ENCODE data around the gene ROPN1L.

The ROPN1L gene

DNA sequence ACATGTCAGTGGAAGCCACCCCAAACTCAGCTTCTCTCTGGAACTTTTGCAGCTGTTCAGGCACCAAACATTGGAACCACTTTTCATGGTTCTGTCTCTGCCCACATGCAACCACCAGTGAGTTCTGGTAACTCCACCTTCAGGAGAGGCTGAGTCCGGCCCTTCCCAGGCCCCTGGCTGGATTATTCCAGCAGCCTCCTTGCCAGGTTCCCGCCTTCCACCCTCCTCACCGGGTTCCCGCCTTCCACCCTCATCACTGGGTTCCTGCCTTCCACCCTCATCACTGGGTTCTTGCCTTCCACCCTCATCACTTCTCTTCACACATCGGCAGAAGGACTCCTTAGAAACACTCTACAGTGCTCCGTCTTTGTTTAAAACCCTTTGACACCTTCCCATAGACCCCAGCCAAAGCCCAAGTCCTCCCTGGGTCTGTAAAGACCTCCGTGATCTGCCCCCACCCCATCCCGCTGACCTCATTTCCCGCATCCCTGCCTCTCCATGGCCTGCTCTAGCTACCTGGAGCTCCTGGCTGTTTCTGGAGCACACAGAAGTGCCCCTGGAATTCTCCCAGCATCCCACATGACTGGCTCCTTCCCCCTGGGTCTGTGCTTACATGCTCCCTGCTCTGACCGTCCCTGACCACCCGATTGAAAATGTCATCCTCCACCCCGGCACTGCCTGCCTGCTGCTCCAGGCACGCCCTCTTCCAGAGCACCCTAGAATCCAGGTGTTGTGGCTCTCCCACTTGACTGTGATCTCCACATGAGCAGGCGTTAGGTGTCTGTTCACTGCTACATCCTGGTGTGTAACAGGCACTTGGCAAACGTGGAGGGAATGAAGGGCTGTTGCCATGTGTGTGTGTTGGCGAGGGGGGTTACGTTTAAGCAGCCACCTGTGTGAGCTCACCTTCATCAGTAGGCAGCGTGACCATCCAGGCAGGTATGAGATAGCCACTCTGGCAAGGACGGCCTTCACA lies 17.7 kb downstream of the ROPN1L start:
- no peak for DNase-seq

DNA sequence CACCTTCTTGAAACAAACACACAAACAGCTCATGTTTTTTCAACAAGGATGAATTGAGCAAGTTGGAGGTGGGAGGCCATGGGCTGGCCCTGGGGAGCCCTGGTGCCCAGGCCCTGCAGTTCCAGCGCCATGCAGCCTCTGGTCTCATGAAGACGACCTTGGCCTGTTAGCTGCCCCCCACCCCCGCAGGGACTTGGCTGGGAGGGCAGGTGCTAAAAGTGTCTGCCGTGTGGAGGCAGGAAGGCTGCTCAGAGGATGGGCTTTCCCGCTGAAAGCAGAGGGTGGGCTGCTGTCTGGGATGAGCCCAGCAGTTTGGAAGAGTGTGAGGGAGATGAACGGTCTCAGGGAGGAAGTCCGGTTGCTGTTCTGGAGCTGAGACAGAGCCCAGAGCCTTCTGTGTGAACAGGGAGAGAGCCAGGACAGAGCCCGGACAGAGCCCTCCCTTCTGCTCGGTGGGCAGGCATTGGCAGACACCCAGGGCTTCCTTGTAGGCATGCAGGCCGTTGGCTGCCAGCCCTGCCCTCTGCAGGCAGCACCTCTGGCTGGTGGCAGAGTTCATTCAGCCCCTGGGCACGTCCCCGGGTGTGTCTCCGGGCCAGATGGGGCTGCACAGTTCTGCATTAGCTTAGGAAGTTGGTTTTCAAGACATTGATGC lies 18.7 kb downstream of the ROPN1L start:
- DNase-seq, result no peak

DNA sequence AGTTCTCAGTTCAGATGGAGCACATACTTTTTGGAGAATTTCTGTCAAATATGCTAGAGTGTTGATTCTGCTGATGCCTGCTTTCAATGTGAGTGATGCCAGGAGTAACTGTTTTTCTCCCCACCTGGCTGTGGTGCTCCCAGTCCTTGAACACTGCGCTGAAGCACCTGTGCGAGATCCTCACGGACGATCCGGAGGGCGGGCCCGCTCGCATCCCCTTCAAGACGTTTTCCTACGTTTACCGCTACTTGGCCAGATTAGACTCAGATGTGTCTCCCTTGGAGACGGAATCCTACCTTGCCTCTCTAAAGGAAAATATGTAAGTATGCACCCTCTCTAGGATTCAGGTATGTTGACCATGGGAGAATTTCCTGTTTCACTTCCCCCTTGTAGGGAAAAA lies 19.4 kb downstream of the ROPN1L start:
- no peak for DNase-seq

DNA sequence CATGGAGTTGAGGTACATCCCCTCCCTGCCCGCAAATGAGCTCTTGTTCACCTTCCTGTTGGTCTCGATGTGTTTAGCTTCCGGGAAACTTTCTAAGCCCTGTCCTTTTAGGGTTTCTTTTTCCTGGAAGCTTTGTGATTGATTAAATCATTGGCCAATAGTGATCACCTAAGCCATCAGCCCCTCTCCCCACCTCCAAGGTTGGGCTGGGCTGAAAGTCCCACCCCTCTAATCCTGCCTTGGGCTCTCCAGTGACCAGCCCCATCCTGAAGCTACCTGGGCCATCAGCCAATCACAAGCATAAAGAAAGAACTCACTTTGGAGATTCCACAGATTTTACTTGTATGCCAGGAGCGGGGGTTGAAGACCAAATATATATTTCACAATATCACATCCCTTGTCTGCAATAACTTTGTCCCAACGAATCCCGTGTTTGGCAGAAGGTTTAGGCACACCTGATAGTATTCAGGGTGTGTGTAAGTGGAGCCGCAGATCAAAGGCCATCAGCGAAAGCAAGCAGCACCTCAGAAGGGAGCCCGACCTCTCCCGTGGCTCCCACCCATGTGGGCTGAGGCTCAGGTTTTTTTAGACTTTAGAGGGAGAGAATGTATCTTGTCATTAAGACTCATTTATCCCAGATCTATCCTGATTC lies 20.4 kb downstream of the ROPN1L start:
- no peak for DNase-seq

DNA sequence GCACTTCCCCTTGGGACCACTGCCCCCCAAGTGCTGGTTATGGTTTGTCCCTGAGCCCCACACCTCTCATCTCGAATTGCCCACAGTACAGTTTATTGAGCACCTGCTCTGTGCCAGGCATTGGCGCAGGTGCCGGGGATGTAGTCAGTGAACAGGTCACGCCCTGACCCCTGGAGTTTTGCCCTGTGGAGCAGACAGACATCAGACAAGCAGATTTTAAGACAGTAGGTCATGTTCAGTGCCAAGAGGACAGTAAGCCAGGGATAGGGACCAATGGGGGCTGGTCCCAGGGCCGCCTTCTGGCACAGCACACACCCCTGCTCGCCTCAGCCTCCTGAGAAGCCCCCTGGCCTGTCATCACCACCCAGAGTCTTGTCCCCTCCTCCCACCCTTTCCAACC lies 21.9 kb downstream of the ROPN1L start:
- DNase-seq, result no peak

DNA sequence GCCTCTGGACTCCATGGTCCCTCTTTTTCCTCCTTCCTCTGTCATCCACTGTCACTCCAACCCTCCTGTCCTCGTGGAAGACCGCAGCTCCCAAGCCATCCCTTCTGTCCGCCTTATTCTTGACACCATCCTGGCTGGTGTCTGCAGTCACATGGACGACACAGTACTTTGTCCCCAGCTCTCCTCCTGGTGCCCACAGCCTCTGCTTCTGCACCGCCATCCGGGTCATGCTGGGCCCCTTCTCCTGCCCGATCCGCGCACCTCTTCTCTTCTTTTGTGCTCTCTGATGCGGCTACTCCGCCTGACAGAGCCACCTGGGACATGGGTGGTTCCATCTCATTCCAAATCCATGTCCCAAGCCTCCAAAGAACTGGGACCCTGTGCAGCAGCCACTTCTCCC lies 22.5 kb downstream of the ROPN1L start:
- no peak for DNase-seq

DNA sequence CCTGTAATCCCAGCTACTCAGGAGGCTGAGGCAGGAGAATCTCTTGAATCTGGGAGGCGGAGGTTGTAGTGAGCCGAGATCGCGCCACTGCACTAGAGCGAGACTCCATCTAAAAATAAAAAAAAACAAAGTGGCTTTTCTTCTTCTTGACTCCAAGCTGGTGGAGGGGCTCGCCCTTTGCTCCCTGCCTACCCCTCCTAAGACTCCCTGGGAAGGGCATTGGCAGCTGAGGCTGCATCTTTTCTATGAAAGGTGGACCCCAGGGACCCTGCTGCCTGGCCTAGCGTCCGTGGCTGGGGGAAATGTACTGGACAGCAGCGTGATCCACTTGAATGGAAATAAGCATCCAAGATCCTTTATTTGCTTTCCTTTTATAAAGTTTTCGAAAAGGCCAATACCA lies 24.0 kb downstream of the ROPN1L start:
- DNase-seq, result no peak

DNA sequence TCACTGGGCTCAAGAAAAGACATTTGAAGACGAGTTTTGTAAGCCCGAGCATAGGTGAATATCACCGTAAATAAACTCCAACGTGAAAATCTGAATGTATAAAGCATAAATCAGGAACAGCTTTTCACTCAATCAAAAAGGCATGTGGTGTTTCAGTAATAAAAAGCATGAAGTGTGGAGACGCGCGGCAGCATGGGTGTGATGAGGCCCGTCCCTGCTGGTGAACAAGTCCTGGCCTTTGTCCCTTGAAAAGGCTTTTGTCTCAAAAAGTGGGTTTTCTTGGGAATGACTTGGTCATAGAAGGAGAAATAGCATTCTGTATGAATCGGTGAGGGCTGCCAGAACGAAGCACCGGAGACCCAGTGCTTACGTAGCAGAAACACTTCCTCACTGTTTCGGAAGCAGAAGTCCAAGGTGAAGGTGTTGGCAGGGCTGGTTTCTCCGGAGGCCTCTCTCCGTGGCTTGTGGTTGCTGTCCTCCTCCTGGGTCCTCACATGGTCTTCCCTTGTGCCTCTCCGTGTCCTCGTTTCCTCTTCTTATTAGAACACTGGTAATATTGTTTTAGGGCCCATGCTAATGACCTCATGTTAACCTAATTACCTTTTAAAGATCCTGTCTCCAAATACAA lies 24.9 kb downstream of the ROPN1L start:
- no peak for DNase-seq

DNA sequence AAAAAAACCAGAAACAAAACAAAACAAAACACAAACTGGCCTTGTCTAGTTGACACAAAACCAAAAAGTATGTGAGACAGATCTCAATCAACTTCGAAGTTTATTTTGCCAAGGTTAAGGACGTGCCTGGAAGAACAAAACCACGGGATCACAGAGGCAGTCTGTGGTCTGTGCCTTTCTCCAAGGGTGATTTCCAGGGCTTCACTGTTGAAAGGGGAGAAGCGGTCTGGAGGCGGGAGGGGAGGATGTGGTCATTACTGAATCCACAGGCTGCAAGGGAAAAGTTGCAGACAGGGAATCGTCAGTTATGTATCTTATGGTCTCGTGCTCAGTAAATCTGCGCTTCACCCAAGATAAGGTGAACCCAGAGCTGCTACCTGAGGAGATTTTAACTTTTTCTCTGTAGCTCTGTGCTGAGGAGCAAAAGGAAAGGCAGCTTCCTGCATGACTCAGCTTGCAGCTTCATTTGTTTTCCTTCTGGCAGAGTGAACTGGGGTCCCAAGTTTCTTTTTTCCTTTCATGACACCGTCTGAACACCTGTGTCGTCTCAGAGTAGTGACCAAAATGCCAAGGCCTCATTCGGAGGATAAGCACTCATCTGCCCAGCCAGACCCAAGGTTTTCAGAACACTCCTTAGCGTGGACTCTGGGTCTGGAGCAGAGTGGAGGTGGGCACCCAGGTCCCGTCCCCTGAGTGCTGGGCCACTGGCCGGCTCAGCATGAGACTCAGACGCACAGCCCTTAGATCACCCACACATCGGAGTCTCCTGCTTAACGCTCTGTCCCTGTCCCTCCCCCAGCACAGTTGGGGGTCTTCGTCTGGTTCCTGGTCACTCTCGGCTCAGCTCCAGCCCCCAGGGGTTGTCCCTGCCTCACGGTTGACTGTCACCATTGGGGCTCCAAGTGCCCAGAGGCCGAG lies 25.9 kb downstream of the ROPN1L start:
- DNase-seq, result no peak

DNA sequence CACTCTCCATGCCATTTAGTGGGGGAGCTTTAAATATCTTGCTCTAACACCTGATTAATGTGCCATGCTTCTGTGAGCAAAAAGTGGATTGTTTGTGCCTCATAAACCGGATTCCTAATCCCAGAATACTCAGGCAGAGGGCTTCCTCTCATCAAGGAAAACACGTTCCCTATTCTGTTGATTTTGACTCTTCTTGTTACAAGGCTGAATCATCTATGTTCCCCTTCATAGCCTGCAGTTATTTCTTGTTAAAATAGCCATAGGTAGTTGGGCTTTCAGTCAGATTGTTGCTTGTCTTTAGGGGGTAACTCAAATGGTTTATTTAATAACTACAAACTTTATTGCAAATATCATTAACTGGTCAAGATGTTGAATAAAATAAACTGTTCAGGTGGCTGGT lies 26.6 kb downstream of the ROPN1L start:
- DNase-seq, result no peak

DNA sequence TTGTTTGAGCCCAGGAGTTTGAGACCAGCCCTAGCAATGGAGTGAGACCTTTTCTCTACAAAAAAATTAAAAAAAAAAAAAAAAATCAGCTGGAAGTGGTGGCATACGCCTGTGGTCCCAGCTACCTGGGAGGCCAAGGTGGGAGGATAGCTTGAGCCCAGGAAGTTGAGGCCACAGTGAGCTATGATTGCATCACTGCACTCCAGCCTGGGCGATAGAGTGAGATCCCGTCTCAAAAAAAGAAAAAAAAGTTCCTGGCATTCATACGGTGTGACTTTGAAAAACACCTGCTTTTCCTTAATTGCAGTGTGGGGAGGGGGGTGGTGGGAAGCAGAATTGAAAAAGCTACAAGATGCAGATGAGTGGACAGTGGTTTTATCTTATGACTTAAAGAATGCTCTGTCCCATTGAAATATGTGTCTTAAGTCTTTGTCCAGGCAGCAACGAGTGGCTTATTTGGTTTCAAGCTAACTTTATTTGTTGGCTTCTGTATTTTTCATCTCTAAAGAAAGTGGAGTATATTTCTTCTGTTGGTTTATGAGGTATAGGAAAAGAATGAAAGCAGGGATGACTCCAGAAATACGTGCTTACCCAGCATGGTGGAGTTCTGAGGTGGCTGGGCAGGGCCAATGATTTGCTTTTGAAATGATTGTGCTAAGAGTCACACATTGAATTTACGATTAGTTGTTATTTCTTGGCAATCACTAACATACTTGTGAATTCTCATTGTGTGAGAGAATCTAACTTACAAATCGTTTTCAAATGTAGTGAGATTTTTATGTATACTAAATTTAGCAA lies 27.8 kb downstream of the ROPN1L start:
- no peak for DNase-seq

DNA sequence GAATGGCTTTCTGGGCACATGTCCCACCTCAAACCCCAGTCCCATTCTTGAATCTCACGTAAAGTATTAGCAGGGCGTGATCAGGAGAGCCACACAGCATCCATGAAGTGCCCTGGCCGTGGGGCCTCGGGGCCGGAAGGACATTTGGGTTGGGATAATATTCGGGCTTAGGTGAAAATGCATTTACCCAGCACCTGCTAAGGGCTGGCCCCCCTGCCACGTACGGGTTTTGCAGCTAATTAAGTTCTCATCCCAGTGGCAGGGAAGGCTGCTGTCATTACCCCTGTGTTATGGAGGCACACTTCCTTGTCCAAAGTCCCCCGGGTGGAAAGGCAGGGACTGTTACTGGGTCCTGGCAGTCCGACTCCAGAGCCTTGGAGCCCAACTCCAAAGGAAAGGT lies 29.0 kb downstream of the ROPN1L start:
- DNase-seq, result no peak

DNA sequence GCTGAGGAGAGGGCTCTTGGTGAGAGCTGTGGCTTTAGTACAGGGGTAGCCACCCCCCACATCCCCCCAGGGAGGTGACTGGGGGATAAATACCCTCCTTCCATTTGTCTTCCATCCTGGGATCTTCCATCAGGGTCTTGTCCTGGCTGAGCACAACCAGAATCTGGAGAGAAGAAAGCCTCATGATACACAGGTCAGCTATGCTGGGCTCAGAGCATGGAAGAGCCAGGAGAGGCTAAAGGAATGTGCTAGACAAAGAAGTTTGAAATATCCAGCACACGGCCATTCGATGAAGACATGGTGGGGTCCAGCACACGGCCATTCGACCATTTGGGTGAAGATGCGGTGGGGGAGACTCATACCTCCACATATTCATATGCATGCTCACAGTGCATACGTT lies 30.0 kb downstream of the ROPN1L start:
- DNase-seq, result no peak

DNA sequence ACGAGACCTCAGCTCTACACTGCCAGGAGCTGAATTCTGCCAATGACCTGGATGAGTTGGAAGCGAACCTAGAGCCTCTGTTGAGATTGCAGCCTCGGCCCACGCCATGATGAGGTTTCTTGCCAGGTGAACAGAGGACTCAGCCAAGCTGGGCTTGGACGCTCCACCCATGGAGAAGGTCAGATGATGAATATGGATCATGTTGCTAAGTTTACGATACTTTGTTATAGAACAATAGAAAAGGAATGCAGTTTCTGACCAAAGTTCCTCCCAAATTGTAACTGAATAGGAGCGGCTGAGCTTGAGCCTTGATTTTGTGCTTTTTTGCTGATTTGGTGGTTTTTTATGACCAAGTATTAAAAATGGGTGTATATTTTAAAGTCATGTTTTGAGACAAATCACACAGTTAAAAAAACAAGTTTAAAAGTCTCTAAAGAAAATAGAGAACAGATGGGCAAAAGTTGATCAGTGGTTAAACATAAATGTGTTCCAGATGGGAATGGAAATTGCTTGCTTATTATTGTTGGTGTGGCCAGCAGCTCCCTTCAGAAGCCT lies 32.9 kb downstream of the ROPN1L start:
- DNase-seq, result no peak

DNA sequence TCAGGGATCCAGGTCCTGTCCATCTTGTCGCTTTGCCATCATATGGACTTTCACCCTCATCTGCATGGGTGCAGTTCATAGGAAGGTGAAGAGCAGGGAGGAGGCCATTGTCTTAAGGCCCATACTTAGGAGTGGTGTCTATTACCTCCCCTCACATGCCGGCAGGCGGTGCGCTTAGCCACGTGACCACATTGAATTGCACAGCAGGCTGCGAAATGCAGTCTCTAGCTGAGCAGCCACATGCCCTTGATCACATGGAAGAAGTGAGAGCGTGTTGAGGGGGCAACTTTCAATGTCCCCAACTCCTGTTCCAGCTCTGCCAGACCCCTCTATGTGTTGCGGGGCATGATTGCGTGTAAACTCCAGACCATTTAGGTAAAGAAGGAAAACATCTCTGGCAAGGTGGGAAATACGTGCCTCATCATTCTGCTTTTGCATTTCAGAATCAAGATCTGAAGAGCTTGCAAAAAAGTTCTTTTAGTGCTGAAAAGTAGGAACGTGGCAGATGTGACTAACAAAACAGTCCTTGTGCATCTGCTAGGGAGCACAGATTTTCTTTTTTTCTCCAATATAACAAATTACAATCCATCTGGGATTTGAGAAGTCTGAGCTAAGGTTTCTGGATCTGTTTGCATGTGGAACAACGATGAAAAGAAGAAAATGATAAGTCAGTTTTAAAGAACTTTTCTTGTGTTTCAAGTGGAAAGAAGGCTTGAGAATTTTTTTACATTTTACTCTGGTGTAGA lies 34.4 kb downstream of the ROPN1L start:
- DNase-seq, result no peak

DNA sequence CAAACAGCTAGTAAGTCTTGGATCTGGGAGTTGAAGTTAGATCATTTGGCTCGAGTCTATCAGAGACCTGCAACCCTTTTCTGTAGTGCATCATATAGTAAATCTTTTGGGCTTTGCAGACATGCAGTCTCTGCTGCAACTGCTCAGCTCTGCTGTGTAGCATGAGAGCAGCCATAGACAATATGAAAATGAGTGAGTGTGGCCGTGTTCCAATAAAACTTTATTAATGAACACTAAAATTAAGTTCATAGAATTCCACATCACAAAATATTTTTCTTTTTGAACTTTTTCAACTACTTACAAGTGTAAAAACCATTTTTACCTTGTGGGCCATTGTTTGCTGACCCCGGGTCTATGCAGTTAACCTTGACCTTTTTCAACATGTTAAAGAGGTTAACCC lies 35.2 kb downstream of the ROPN1L start:
- no peak for DNase-seq

DNA sequence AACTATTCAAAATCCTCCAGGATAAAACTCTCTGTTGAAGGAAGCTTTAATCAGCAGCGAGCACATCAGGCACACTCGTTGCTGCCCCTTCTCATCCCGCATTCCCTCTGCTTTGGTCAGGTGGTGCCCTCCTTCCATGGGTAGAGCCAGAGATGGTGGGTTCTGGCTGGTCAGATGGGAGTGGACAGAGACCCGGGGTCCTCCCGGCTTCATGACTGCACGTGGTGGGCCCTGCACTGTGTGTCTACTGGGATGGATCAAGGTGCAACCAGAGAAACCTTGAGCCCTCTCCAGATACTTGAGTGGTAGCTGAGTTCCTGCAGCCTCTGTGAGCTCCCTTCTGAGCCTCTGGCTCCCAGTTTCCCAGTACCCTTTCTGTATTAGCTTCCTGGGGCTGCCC lies 36.3 kb downstream of the ROPN1L start:
- DNase-seq, result no peak

DNA sequence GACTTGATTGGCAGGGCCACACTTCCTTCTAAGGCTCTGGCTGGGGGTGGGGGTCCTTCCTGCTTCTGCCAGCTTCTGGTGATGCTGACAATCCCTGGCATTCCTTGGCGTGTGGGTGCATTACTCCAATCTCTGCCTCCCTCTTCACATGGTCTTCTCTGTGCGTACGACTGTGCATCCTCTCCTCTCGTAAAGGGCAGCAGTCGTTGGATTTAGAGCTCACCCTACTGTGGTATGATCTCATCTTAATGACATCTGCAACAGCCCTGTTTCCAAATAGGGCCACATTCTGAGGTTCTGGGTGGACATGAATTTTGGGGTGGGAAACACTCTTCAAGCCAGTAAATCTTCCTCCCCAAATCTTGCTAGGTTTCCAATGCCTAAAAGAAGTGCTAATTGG lies 36.8 kb downstream of the ROPN1L start:
- no peak for DNase-seq

DNA sequence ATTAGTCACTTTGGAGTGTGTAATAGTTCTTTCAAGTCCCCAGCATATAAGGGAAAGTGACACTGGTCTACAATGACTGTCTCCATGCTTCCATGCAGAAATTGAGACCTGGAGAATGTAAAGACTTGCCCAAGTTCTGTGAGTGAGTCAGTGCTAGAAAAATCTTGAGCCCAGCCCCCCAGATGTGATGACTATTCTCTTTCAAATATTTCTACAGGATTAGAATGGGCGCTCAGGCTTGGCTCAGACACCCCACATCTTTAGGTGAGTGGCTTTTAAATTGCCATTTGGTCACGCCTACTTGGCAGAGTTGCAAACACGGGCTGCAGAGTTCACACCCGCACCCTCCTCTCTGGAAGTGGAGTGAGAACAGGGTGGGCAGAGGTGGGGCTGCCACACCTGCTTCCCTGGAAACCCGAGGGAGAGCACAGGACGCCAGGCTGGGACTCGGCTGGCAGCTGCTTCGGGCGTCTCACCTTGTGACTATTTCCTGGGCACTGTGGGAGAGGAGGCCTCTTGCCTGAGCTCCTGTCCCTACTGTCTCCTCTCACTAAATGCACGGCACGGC lies 37.6 kb downstream of the ROPN1L start:
- no peak for DNase-seq
